Skin of body (tissue), 2 donors: ENCODE measurements around the gene RAPGEF4. TPM values are rescaled to one million over a fixed set of nuclear protein-coding genes. Genes with fewer than 3 reads are reported as not detected.

Experiments used
- DNase-seq: peaks from one replicate; lab custom pipeline; 2025; lab: John Stamatoyannopoulos, UW
- total RNA-seq: library from RNA; depleted of rRNA; stranded (reverse); fragments of >200 nt; gene quantifications from one replicate; pipeline ENCODE4 v1.2.3, GENCODE V29; 2014

RAPGEF4 gene
- total RNA-seq, 1 donor from 2014 or later, result 10.3 TPM

- DNase-seq, result no peak
Observed at GRCh38 chr2:173056705-173057364, 321.2 kb downstream of the RAPGEF4 start.

- DNase-seq, result no peak
Observed at GRCh38 chr2:173058097-173058496, 322.5 kb downstream of the RAPGEF4 start.

- DNase-seq, result no peak
Observed at GRCh38 chr2:173058673-173059072, 323.0 kb downstream of the RAPGEF4 start.

- DNase-seq, result no peak
Observed at GRCh38 chr2:173059292-173059691, 323.6 kb downstream of the RAPGEF4 start.

GRCh38 chr2:173059971-173060461, 324.4 kb downstream of the RAPGEF4 start:
- DNase-seq, result no peak

- no peak for DNase-seq
Observed at GRCh38 chr2:173062801-173063200, 327.2 kb downstream of the RAPGEF4 start.

GRCh38 chr2:173064151-173064805, 328.6 kb downstream of the RAPGEF4 start:
- DNase-seq, result no peak

GRCh38 chr2:173066887-173067676, 331.4 kb downstream of the RAPGEF4 start:
- no peak for DNase-seq

GRCh38 chr2:173075056-173075780, 339.6 kb downstream of the RAPGEF4 start:
- no peak for DNase-seq

- peak; percentile 50 for DNase-seq
Observed at GRCh38 chr2:173075781-173076580, 340.3 kb downstream of the RAPGEF4 start, which contains the start of gene MAP3K20. Gene MAP3K20, plus strand, starts transcription at chr2:173075846. Its CDS starts 15,186 bp downstream, at chr2:173091032.

GRCh38 chr2:173076581-173077345, 341.1 kb downstream of the RAPGEF4 start:
- DNase-seq, result peak; percentile 60

GRCh38 chr2:173077506-173078177, 342.0 kb downstream of the RAPGEF4 start:
- DNase-seq, result no peak

GRCh38 chr2:173079141-173079540, 343.5 kb downstream of the RAPGEF4 start:
- DNase-seq, result no peak

- DNase-seq, result peak; percentile 75
Observed at GRCh38 chr2:173079973-173080860, 344.6 kb downstream of the RAPGEF4 start.

- DNase-seq, result no peak
Observed at GRCh38 chr2:173086518-173087213, 351.0 kb downstream of the RAPGEF4 start.

- DNase-seq, result no peak
Observed at GRCh38 chr2:173087214-173087581, 351.6 kb downstream of the RAPGEF4 start.

- no peak for DNase-seq
Observed at GRCh38 chr2:173087793-173088496, 352.3 kb downstream of the RAPGEF4 start.
